GM21528 (cell line): ENCODE data around the gene DSCAML1.

Source experiments
- ATAC-seq: cut with Tn5 transposase; IDR thresholded peaks from one replicate; pipeline ENCODE4 v1.9.1; 2021; ENCODE audit warnings: mild to moderate bottlenecking, moderate library complexity; ENCODE audit not compliant: unreplicated experiment, low FRiP score

Gene DSCAML1

DNA sequence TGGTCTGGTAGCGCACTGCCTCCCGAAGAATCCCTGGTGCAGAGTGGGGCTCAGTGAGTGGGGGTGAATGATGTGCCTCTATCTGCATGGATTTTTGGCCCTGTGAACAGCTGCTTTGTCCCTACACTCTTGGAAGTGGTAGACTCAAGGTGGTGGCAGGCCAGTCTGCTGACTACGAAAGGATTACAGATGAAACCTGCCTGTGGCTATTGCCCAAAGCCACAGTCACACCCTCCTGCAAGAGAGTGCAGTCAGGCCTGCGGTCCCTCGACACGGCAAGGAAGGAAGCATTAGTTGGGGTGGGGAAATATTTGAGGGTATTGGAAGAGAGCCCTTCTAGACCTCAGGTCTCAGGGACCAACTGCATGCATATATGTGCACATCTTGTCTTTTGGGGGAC is 63.7 kb downstream of the DSCAML1 start:
- ATAC-seq, result no peak

- no peak for ATAC-seq
Measured at GRCh38 chr11:117731722-117732290, 65.2 kb downstream of the DSCAML1 start.

- no peak for ATAC-seq
Measured at GRCh38 chr11:117730208-117730800, 66.7 kb downstream of the DSCAML1 start.

GRCh38 chr11:117725048-117725734 is 71.8 kb downstream of the DSCAML1 start:
- ATAC-seq, result no peak

DNA sequence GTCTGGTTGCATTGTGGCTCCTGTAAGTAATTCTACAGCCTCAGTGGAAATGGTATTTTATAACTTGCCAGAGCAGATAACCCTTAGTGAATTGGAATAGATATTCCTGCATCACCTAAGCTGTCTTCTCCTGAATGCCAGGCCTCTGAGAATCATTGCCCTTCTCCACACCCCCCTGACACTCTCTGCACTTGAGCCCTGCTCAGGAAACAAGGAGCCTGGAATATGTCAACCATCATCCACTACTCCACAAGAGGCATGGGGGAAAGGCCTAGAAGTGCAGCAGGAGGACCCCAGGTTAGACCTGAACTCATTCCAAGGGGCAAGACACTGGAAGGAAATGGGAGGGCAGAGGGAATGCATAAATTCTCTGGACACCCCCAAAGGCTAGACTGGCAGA is 72.4 kb downstream of the DSCAML1 start:
- ATAC-seq, result no peak

DNA sequence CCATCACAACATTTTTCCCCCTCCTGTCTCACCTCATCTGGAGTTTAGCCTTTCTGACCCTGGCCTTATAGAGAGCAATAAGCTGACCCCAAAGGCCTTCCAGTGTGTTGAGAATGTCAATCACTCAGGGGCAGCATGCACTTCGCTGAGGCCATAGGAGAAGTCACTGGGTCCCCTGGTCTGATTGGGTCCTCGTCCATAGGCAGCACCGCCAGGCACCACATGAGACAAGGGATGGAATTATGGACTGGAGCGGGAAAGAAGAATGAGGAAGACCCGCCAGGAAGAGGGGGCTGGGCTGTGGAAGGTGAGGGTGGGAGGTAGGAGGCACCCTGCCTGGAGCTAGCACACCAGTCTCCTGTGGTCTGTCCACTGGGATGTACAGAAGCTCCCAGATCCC is 72.9 kb downstream of the DSCAML1 start:
- no peak for ATAC-seq

GRCh38 chr11:117723277-117724024 is 73.6 kb downstream of the DSCAML1 start:
- no peak for ATAC-seq

- ATAC-seq, result no peak
Measured at GRCh38 chr11:117722082-117722481, 74.9 kb downstream of the DSCAML1 start.

- no peak for ATAC-seq
Measured at GRCh38 chr11:117720061-117720511, 76.9 kb downstream of the DSCAML1 start.

GRCh38 chr11:117719480-117719879 is 77.5 kb downstream of the DSCAML1 start:
- no peak for ATAC-seq

DNA sequence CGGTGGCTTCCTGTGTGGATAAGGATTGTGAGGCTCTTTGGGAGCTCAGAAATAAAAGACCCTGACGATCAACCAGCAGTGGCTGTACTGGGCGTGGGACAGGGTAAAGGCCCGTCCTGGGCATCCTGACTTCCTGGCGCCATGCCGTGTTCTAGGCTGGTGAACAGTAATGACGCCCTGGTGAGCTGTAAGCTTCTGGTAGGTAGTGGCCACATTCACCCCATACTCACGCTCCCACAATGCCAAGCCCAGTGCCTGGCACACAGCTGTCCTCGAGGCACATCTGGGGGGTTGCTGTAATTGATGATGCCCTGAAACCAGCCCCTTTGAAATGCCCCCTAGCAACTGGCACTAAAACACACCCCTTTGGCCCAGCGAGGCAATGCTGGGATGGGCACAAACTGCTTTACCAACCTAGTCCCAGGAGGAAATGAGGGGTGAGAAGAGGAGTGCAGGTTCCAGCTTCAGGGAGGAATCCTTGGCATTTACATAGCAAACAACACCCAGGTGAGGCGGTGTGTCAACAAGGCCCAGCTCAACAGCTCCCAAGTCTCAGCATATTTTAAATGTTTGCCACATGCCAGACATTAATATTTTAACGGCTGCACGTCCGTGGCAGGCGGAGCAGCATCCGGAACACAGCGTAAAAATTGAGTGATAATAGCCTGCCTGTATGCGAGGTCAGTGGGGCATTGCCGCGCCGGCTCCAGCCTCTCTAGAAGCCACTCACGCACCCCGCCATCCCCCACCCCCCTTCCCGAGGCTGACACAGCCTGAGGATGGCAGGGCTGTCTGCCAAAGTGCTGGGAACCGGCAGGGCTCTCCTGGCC is 79.3 kb downstream of the DSCAML1 start:
- ATAC-seq, result no peak

GRCh38 chr11:117716521-117717440 is 80.2 kb downstream of the DSCAML1 start:
- ATAC-seq, result no peak

DNA sequence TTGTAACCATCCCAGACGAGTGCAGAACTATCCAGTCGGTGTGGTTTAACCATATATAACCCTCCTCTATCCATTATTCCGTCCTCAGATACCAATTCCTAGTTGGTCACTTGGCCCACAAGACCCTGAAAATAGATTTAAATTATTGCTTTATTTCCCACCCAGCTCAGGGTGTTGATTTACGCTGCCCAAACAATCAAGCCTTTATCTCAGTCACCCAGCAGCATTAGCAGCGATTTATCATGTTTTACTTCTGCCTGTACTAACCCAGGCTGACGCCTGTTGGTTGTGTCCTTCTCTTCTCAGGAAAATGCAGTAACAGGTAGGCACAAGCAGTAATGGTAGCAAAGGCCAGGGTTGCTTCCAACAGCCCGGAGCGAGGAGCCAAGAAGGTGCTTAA is 81.2 kb downstream of the DSCAML1 start:
- no peak for ATAC-seq

DNA sequence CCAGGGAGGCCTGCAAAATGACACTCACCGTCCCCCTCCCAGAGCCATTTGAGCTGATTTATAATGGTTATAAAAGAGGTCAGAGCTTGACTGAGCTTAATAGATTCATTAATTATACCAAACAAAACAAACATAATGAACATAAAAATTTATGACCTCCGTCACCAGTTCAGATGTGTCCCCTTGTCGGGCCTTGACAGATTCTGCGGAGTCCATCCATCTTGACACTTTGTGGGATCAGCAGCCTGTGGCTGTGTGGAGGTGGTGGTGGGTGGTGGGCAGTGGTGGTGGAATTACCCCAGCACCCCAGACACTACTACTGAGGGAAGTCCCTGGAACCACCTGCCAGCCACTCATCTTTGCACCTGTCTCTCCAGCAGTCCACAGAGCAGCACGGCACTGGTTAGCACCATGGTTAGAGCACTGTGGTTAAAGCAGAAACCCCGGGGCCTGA is 83.5 kb downstream of the DSCAML1 start:
- no peak for ATAC-seq

- ATAC-seq, result no peak
Measured at GRCh38 chr11:117712530-117712929, 84.5 kb downstream of the DSCAML1 start.

- no peak for ATAC-seq
Measured at GRCh38 chr11:117711331-117711730, 85.7 kb downstream of the DSCAML1 start.

DNA sequence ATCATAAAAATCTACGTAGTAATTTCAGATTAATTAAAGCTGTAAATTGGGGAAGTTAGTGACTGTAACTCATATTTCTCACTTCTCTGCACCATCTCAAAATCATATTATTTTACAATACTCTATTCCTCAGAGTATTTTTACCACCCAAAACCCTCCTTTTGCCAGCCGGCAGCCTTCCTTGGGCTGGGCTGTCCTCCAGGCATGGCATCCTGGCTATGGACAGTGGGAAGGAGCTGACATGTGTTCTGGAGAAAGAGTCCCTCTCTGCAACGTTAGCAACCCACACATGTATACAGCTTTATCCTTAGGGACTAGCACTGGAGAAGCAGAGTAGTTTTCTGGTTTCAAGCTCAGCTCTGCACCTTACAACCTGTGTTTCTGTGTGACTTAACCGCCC is 86.8 kb downstream of the DSCAML1 start:
- ATAC-seq, result no peak

DNA sequence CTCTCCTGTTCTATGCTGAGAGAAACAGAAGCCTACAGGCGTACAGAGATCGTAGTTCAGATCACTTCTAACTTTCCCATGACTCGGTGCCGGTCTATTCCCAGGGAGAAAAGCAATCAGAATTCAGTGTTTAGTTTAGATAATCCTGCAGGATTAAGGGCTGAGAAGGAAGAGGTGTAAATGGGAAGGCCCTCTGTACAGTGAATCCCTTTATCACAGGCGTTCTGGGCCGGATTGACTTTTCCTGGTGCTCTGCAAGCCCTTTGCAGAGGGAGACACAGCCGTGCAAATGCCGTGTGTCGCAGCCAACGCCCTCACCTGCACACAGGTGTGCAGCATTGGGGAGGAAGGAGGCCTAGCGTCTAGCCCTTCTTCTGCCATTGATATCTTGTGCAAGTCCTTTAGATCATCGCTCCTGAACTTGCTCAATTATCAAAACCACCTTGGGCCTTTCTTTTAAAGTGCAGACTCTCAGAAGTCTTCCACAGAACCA is 90.6 kb downstream of the DSCAML1 start:
- no peak for ATAC-seq

GRCh38 chr11:117705866-117706265 is 91.2 kb downstream of the DSCAML1 start:
- no peak for ATAC-seq
